ENCODE data around the gene SGPP2. TPM values are rescaled to one million over a fixed set of nuclear protein-coding genes. Genes with fewer than 3 reads are reported as not detected.

Gene SGPP2
- total and polyA plus RNA-seq, 2 donors (not counting 3 experiments of a cell fraction or from before 2014, with no cell fraction given), result not detected

DNA sequence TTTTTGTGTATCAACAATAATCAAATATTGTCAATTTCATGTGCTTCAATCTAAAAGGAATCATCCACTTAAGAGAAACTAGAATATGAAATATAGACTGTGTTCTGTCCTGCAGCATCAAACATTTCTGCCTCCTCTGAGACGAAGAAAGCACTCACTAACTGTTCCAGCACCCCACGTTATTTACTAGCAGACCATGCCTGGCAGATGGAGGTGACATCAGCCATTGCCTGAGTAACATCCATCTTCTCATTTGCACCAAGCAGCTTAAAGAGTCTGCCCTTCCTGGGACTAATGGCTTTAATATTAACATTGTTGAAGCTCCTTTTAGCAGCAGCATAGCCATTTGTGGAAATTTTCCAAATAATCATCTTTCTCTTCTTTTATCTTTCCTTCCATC lies 25.7 kb downstream of the SGPP2 start:
- Histone ChIP-seq H3K9ac (replicated peaks; ENCODE audit: extremely low read depth, insufficient read depth, low read length) (no peak overlapping the region), H3K4me3 (replicated peaks in 1 of 3; ENCODE audit: insufficient read depth in 1 of 3, low read depth in 1 of 3, low read length in 3 of 3) (no peak overlapping the region), H3K4me1 (ENCODE audit: control insufficient read depth, extremely low read depth, insufficient read depth, low read length) (no peaks in the 10 kb centered on the region), H3K36me3 (ENCODE audit: control insufficient read depth in 2 of 2, extremely low read depth in 1 of 2, insufficient read depth in 2 of 2, low read length in 2 of 2) (no peaks in the 10 kb centered on the region), H3K27me3 (ENCODE audit: control insufficient read depth in 2 of 2, insufficient read depth in 2 of 2, low read length in 2 of 2) (peaks cover 0 to 2% of the 10 kb centered on the region in 2 experiments), H2AFZ (ENCODE audit: low read depth, low read length) (no peak overlapping the region), H3K79me2 (ENCODE audit: control insufficient read depth, insufficient read depth, low read length) (no peaks in the 10 kb centered on the region), H3K27ac (ENCODE audit: insufficient read depth, low read depth, low read length) (no peak overlapping the region), H3K9me3 (replicated peaks; ENCODE audit: control insufficient read depth, insufficient read depth, low read length) (no peaks in the 10 kb centered on the region), H4K20me1 (replicated peaks; ENCODE audit: control insufficient read depth, extremely low read depth, insufficient read depth, low read length) (no peaks in the 10 kb centered on the region), H3K4me2 (ENCODE audit: insufficient read depth, low read length) (no peak overlapping the region), H3K9me1 (replicated peaks; ENCODE audit: control insufficient read depth, extremely low read depth, insufficient read depth, low read length) (no peaks in the 10 kb centered on the region)
- ChIA-PET POLR2A (no interaction called here), CTCF (no interaction called here)
- intact Hi-C loops (cut with micrococcal nuclease) (no loop called here), dilution Hi-C loops (cut with MboI; ENCODE audit: extremely low pct_ligation_motif_present, low sequenced_read_pairs) (no loop called here)
- DNase-seq (ENCODE audit: low read depth, low spot score) (no peak), FAIRE-seq (no peak)
- TF ChIP-seq, protein P1, sequence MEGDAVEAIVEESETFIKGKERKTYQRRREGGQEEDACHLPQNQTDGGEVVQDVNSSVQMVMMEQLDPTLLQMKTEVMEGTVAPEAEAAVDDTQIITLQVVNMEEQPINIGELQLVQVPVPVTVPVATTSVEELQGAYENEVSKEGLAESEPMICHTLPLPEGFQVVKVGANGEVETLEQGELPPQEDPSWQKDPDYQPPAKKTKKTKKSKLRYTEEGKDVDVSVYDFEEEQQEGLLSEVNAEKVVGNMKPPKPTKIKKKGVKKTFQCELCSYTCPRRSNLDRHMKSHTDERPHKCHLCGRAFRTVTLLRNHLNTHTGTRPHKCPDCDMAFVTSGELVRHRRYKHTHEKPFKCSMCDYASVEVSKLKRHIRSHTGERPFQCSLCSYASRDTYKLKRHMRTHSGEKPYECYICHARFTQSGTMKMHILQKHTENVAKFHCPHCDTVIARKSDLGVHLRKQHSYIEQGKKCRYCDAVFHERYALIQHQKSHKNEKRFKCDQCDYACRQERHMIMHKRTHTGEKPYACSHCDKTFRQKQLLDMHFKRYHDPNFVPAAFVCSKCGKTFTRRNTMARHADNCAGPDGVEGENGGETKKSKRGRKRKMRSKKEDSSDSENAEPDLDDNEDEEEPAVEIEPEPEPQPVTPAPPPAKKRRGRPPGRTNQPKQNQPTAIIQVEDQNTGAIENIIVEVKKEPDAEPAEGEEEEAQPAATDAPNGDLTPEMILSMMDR (IDR thresholded peaks at IDR 0.05; ENCODE audit: extremely low read depth in 1 of 2, insufficient read depth in 1 of 2, low read depth in 1 of 2, low read length in 2 of 2), result no peak
- TF ChIP-seq JUN (IDR thresholded peaks at IDR 0.05; ENCODE audit: borderline replicate concordance, insufficient read depth, insufficient read length, low read depth), result no peak
- no peak for TF ChIP-seq MYC (IDR thresholded peaks at IDR 0.05; ENCODE audit: low read depth, low read length)
- TF ChIP-seq GATA2 (IDR thresholded peaks at IDR 0.05; ENCODE audit: insufficient read depth, insufficient read length, low read depth, low read length), result no peak
- no peak for TF ChIP-seq FOS (IDR thresholded peaks at IDR 0.05; ENCODE audit: borderline replicate concordance, insufficient read depth, low read length)
- TF ChIP-seq POLR2AphosphoS5 (IDR thresholded peaks at IDR 0.05; ENCODE audit: insufficient read depth, low read depth, low read length), result no peak
- TF ChIP-seq EZH2 (IDR thresholded peaks at IDR 0.05; ENCODE audit: borderline replicate concordance, low read depth, low read length, severe bottlenecking), result no peak
- TF ChIP-seq, protein P2, sequence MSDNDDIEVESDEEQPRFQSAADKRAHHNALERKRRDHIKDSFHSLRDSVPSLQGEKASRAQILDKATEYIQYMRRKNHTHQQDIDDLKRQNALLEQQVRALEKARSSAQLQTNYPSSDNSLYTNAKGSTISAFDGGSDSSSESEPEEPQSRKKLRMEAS (IDR thresholded peaks at IDR 0.05; ENCODE audit: insufficient read depth, insufficient read length), result no peak
- TF ChIP-seq POLR2A (IDR thresholded peaks at IDR 0.05; ENCODE audit: low read depth, low read length), result no peak
- no TSS peak for BruUV-seq (replicated peaks)
